CD14-positive monocyte (primary cell): ENCODE data around the gene ACSL6. TPM values are rescaled to one million over a fixed set of nuclear protein-coding genes. Genes with fewer than 3 reads are reported as not detected.

Source experiments
- DNase-seq, 3 donors: peaks; one replicate each; pipeline ENCODE4 v3.0.0-alpha.2; 2011 to 2022
- H2AFZ ChIP-seq: 2 replicates; pipeline ENCODE4 v1.6.0; 2012; ENCODE audit warnings: mild to moderate bottlenecking, low read depth, low read length, inconsistent platforms; ENCODE audit not compliant: insufficient read depth, poor library complexity, severe bottlenecking
- H3K27ac ChIP-seq, 2 donors: 1 replicate in 1 of 2; 2 replicates in 1 of 2; pipeline ENCODE4 v1.5.1; 2012 to 2013; ENCODE audit warnings: low read length in 2 of 2, control low read depth in 1 of 2, inconsistent platforms in 1 of 2, low read depth in 1 of 2, mild to moderate bottlenecking in 1 of 2
- H3K27me3 ChIP-seq, 2 donors: one replicate each; pipeline versions ENCODE4 v1.6.0 to v1.6.1; 2011 to 2013; ENCODE audit warnings: low read length in 2 of 2; ENCODE audit not compliant: control insufficient read depth in 2 of 2, insufficient read depth in 2 of 2
- H3K36me3 ChIP-seq, 2 donors: replicated peaks in 1 of 2; 1 replicate in 1 of 2; 2 replicates in 1 of 2; pipeline versions ENCODE4 v1.5.1 to v1.6.1; 2012 to 2013; ENCODE audit warnings: low read length in 2 of 2, control low read depth in 1 of 2, inconsistent platforms in 1 of 2, mild to moderate bottlenecking in 1 of 2; ENCODE audit not compliant: insufficient read depth in 2 of 2, control insufficient read depth in 1 of 2
- H3K4me1 ChIP-seq, 2 donors: 1 replicate in 1 of 2; 2 replicates in 1 of 2; pipeline versions ENCODE4 v1.5.1 to v1.6.1; 2012 to 2013; ENCODE audit warnings: low read length in 2 of 2, control low read depth in 1 of 2, inconsistent platforms in 1 of 2, mild to moderate bottlenecking in 1 of 2, moderate library complexity in 1 of 2; ENCODE audit not compliant: insufficient read depth in 2 of 2, control insufficient read depth in 1 of 2
- H3K4me2 ChIP-seq: replicated peaks from 2 replicates; pipeline ENCODE3; 2012; ENCODE audit warnings: low read length, moderate library complexity, mild to moderate bottlenecking; ENCODE audit not compliant: poor library complexity, severe bottlenecking; ENCODE audit errors: extremely low read depth
- H3K4me3 ChIP-seq, 3 experiments: fragments of 200-600 bp in 1 of 3; sonication (generic) in 1 of 3; replicated peaks in 1 of 3; 1 replicate in 2 of 3; 2 replicates in 1 of 3; pipeline ENCODE4 v1.5.1; 2011 to 2013; ENCODE audit warnings: low read length in 3 of 3, mild to moderate bottlenecking in 3 of 3, control low read depth in 2 of 3, low read depth in 2 of 3, inconsistent platforms in 1 of 3, moderate library complexity in 1 of 3
- H3K79me2 ChIP-seq: 2 replicates; pipeline ENCODE4 v1.6.0; 2012; ENCODE audit warnings: mild to moderate bottlenecking, control low read depth, inconsistent platforms, low read length, moderate library complexity; ENCODE audit not compliant: insufficient read depth
- H3K9ac ChIP-seq: 2 replicates; pipeline ENCODE4 v1.6.0; 2017; ENCODE audit warnings: low read length, mild to moderate bottlenecking; ENCODE audit not compliant: insufficient read depth, poor library complexity, severe bottlenecking
- H3K9me3 ChIP-seq, 2 donors: replicated peaks in 1 of 2; 1 replicate in 1 of 2; 2 replicates in 1 of 2; pipeline versions ENCODE4 v1.5.1 to v1.6.1; 2012 to 2013; ENCODE audit warnings: low read length in 2 of 2, control low read depth in 1 of 2; ENCODE audit not compliant: control insufficient read depth in 1 of 2, insufficient read depth in 1 of 2
- H4K20me1 ChIP-seq: 2 replicates; pipeline ENCODE4 v1.6.0; 2012; ENCODE audit warnings: mild to moderate bottlenecking, low read length, control low read depth, moderate library complexity; ENCODE audit not compliant: insufficient read depth
- H3K27ac Mint-ChIP-seq, 7 donors: one replicate each; pipeline ENCODE4 v1.8.0; 2020; ENCODE audit warnings: mild to moderate bottlenecking in 7 of 7, mixed read lengths in 7 of 7, moderate library complexity in 6 of 7, inconsistent platforms in 2 of 7
- H3K27me3 Mint-ChIP-seq, 3 donors: one replicate each; pipeline ENCODE4 v1.8.0; 2021 to 2022; ENCODE audit warnings: low read depth in 3 of 3, mild to moderate bottlenecking in 3 of 3, mixed read lengths in 3 of 3, moderate library complexity in 3 of 3, inconsistent platforms in 1 of 3
- H3K36me3 Mint-ChIP-seq, 2 donors: one replicate each; pipeline ENCODE4 v1.8.0; 2020; ENCODE audit warnings: mixed read lengths in 2 of 2, inconsistent platforms in 1 of 2, mild to moderate bottlenecking in 1 of 2
- H3K4me1 Mint-ChIP-seq: one replicate; pipeline ENCODE4 v1.8.0; 2020; ENCODE audit warnings: mild to moderate bottlenecking, mixed read lengths
- H3K4me3 Mint-ChIP-seq, 2 donors: one replicate each; pipeline ENCODE4 v1.8.0; 2020; ENCODE audit warnings: mild to moderate bottlenecking in 2 of 2, mixed read lengths in 2 of 2, moderate library complexity in 1 of 2
- H3K9me3 Mint-ChIP-seq, 7 donors: one replicate each; pipeline ENCODE4 v1.8.0; 2020 to 2022; ENCODE audit warnings: mixed read lengths in 7 of 7, mild to moderate bottlenecking in 6 of 7, moderate library complexity in 6 of 7, inconsistent platforms in 2 of 7
- CTCF ChIP-seq: fragments of 200-600 bp; IDR thresholded peaks from one replicate; pipeline ENCODE4 v1.8.0; 2022; ENCODE audit warnings: antibody characterized with exemption, mild to moderate bottlenecking
- WGBS: methylation state at CpG from one replicate; pipeline ENCODE4 v1.1.5; 2013; ENCODE audit warnings: missing lambda C conversion rate; ENCODE audit not compliant: insufficient coverage; 5-methylcytosine and 5-hydroxymethylcytosine counted together
- intact Hi-C, 2 donors: fragments of 100-400 bp; cut with micrococcal nuclease; formaldehyde crosslinking; loops; one replicate each; pipeline versions ENCODE4 v1.15.0 to v1.15.1; 2023
- polyA plus RNA-seq, 3 donors: library from polyadenylated mRNA; depleted of rRNA in 1 of 3; unstranded in 2 of 3; stranded (reverse) in 1 of 3; fragments of 300-500 nt in 2 of 3; fragments of >200 nt in 1 of 3; fragmentation: Illumina TruSeq in 2 of 3; gene quantifications; 1 replicate in 2 of 3; 2 replicates in 1 of 3; pipeline ENCODE4 v1.2.3, GENCODE V29; 2012 to 2021

Gene ACSL6
- polyA plus RNA-seq, 3 donors = 0.45 TPM; not detected in 2

GRCh38 chr5:131987251-131987650 is 24.2 kb downstream of the ACSL6 start:
- DNase-seq = no peak
- TF ChIP-seq CTCF = no peak
- Mint-ChIP-seq H3K4me3 (no peak overlapping the region), H3K27ac (peak overlapping the region in 1 of 7 donors; percentile 56), H3K4me1 (no peaks in the 10 kb centered on the region), H3K27me3 (peaks cover 0 to 7% (median 2%) of the 10 kb centered on the region in 3 donors), H3K36me3 (no peaks in the 10 kb centered on the region), H3K9me3 (no peaks in the 10 kb centered on the region)
- H3K27me3 ChIP-seq = no peaks in the 10 kb centered on the region
- 91% methylated on average over 3 of the region's 3 CpGs for WGBS
- intact Hi-C loops = no loop called here
- no peaks in the 10 kb centered on the region for H3K9me3 ChIP-seq
- no peak overlapping the region for H3K9ac ChIP-seq
- H3K4me3 ChIP-seq = no peak overlapping the region
- no peaks in the 10 kb centered on the region for H3K4me1 ChIP-seq
- no peaks in the 10 kb centered on the region for H4K20me1 ChIP-seq
- H2AFZ ChIP-seq = no peak overlapping the region
- no peaks in the 10 kb centered on the region for H3K79me2 ChIP-seq
- no peaks in the 10 kb centered on the region for H3K36me3 ChIP-seq
- H3K4me2 ChIP-seq = no peak overlapping the region
- H3K27ac ChIP-seq = no peak overlapping the region

GRCh38 chr5:131986161-131986912 is 25.1 kb downstream of the ACSL6 start:
- no peaks in the 10 kb centered on the region for H3K4me1 ChIP-seq
- Mint-ChIP-seq H3K36me3 (no peaks in the 10 kb centered on the region), H3K4me1 (no peaks in the 10 kb centered on the region), H3K27me3 (peaks cover 0 to 3% (median 2%) of the 10 kb centered on the region in 3 donors), H3K9me3 (no peaks in the 10 kb centered on the region), H3K4me3 (no peak overlapping the region), H3K27ac (peak overlapping the region in 1 of 7 donors; percentile 37)
- no peaks in the 10 kb centered on the region for H3K79me2 ChIP-seq
- intact Hi-C loops = no loop called here
- H3K9ac ChIP-seq = no peak overlapping the region
- H3K27ac ChIP-seq = no peak overlapping the region
- no peaks in the 10 kb centered on the region for H3K27me3 ChIP-seq
- H4K20me1 ChIP-seq = no peaks in the 10 kb centered on the region
- no peaks in the 10 kb centered on the region for H3K9me3 ChIP-seq
- H3K4me3 ChIP-seq = no peak overlapping the region
- DNase-seq = no peak
- H3K36me3 ChIP-seq = no peaks in the 10 kb centered on the region
- 94% methylated on average over 4 of the region's 8 CpGs for WGBS
- H2AFZ ChIP-seq = no peak overlapping the region
- H3K4me2 ChIP-seq = no peak overlapping the region
- TF ChIP-seq CTCF = no peak
